NCI-H1436 (cell line): ENCODE measurements around the gene ALG1.
A peak's percentile ranks its signal among the peaks of the same experiment; 100 is the strongest.

Experiments used
- DNase-seq: peaks from one replicate; lab custom pipeline; 2025; lab: John Stamatoyannopoulos, UW

The ALG1 gene, protein sequence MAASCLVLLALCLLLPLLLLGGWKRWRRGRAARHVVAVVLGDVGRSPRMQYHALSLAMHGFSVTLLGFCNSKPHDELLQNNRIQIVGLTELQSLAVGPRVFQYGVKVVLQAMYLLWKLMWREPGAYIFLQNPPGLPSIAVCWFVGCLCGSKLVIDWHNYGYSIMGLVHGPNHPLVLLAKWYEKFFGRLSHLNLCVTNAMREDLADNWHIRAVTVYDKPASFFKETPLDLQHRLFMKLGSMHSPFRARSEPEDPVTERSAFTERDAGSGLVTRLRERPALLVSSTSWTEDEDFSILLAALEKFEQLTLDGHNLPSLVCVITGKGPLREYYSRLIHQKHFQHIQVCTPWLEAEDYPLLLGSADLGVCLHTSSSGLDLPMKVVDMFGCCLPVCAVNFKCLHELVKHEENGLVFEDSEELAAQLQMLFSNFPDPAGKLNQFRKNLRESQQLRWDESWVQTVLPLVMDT

DNA sequence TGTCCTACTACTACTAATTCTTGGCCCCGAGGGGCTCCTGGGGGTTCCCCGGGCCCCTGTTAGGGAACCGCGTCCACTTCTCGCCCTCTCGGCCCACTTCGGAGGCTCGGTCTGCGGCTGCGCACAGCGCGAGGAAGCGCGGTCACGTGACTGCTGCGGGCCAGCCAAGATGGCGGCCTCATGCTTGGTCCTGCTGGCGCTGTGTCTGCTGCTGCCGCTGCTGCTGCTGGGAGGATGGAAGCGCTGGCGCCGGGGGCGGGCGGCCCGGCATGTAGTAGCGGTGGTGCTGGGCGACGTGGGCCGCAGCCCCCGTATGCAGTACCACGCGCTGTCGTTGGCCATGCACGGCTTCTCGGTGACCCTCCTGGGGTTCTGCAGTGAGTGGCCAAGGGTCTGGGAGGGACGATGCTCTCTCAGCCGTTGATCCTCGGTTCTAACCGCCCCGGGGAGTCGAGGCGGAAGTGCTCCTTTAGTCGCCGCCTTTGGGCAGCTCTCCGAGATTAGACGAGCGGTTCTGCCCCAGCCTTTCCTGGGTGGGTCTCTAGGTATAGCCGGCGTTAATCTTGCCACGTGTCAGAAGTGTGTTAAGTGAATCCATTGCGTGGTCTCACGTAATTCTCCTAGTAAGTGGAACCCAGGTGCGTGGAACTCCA lies at the start of gene ALG1:
TSS of gene ALG1 (plus strand) at position 163 of the 653 bp plus-strand sequence. CDS start at position 170, 7 bp downstream.
- peak; percentile 83 for DNase-seq

DNA sequence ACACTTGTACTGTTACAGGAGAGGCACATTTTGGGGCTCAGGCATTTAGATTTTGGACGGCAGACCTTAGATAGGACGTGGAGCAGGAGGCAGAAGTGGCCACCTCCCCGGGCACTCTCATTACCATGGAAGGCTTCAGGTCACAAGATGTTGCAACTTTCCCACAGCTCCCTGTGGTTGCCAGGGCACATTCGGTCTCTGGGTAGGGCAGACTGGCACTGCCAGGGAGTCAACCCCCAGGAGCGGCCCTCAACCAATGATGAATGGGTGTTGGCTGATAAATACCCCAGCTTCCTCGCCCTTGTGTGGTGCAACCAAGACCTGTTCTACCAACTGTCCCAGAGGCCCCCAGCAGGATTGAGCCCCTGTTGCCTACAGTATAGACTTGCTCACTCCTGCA lies 49.1 kb upstream of the ALG1 start:
- no peak for DNase-seq

DNA sequence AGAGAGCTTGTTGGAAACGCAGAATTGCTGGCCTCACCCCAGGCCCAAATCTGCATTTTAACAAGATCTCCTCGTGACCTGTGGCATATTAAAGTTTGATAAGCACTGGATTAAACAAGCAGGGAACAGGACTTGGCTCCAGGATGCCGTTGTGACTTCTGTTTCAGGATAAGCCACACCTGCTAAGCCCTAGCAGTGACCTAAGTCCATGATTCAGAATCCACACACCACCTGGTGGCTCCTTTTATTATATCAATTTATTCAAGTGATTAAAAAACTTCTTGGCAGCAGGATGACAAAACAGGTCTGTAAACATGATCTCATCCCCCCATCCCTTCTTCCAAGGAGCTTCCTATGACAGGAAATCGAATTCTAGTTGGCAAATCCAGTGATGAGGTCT lies 47.0 kb upstream of the ALG1 start:
- DNase-seq = peak; percentile 64

DNA sequence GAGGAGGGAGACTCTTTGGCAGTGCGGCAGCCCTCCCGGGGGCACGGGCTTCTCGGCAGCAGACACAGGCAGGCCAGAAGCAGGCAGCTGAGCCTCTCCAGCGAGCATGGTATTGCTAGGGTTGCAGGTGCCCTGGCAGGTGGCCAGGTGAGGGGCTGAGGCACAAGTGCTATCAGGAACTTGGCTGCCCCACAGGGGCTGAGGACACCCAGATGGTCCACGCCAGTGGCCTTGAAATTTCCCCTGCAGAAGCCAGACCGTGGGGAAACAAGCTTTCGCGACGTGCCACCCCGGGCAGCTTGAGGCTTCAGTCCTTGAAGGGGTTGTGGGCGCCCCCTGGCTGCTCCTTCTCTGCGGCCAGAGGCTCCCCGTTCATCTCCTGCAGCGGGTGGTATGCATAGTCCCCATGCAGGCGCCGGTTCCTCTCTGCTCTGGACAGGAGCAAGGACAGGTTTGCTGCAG lies 46.4 kb upstream of the ALG1 start:
- peak; percentile 44 for DNase-seq

DNA sequence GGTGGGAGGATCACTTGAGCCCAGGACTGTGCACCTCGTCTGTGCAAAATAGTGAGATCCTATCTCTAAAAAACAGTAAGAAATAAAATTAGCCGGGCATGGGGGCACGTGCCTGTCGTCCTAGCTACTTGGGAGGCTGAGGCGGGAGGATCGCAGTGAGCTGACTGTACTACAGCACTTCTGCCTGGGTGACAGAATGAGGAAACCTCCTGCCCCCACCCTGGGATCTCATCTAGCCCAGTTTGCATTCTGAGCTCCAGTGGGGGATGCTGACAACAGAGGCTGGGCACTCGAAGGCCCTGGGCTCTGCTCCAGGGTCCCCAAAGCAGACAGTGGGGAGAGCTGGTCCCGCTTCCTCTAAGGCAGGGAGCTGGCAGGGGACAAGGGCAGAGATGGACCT lies 45.0 kb upstream of the ALG1 start:
- DNase-seq = no peak

DNA sequence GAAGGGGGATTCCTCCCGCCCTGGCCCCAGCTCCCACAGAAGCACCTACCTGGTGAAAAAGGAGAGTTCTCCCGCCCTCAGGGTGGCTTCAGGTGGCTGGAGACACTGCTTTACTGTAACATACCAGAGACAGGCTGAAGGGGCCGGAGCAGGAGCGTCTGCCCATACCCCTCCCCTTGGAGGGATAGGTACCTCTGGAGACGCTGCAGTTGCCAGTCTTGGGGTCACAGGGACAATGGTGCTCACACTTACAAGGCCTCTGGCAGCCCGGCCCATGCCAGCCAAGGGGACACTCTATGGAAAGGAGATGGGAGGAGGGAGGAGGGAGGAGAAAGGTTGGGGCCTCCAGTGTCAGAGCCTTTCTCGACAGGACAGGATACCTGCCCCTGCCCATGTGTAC lies 44.6 kb upstream of the ALG1 start:
- no peak for DNase-seq

DNA sequence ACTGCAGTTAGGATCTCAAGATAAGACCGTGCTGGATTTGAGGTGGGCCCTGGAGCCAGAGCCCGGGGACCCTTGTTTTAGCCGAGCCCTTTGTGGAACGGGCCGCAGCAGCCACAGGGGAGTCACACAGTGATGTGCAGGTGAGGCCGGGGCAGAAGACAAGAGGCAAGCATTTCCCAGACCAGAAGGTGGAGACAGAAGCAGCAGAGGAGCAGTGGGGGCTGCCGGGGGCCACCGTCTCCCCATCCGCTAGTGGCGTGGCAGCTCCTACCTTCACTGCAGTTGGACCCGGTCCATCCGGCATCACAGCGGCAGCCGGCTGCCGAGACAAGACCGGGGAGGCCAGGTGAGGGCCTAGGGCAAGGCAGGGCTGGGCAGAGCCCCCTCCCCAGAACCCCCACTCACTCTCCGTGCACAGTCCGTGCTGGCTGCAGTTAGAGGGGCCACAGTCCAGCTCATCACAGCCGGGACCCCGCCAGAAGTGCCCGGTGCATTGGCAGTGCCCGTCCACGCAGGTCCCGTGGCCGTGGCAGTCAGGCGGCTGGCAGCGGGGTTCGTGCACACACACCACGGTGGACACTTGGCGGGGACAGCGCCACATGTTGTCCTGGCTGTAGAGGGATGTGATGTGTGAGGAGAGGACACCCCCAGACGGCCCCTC lies 43.9 kb upstream of the ALG1 start:
- no peak for DNase-seq

DNA sequence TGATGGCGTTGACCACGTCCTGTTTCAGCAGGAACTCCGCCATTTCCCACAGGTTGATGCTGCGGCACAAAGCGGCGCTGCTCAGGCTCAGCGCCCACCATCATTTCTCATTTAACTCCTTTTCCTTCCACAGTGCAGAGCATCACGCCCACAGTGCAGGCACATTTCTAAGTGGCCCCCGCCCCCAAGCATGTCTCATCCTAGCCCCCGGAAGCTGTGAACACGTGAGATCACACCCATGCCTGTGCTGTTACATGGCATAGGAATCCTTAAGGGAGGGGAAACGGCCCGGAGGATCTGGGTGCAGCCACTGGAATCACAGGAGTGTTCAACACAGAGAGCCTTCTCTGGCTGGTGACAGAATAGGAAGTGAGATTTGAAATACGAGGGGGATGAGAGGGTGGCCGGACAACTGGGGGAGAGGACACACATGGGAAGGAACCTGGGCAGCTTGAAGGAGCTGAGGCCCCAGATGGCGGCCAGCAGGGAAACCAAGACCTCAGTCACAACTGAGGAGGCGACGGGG lies 42.6 kb upstream of the ALG1 start:
- DNase-seq = no peak

DNA sequence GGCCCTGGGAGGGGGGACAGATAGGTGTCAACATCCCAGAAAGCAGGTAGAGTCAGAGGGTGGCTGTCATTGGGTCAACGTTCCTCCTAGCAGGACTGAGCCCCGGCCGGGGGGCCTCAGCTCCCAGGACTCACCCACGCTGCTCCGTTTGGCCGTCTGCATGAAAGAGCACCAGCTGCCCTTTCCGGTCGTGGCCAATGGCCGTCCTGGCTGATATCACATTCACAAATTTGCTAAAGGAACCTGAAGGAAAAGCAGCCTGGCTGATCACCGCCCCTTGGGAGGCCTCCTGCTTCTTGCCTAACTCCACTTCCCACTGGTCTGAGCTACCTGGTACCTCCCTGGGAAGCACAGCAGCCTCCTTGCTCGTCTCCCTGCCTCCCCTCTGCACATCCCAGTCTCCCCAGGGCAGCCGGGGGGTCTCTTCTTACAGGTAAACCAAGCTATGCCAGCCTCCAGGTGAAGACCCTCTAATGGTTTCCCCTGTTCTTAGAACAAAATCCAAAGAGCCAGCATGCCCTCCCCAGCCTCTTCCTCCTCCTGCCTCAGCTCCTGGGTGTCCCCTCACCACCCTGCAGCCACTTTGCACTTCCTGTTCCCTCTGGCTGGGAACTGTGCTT lies 41.3 kb upstream of the ALG1 start:
- DNase-seq = no peak

DNA sequence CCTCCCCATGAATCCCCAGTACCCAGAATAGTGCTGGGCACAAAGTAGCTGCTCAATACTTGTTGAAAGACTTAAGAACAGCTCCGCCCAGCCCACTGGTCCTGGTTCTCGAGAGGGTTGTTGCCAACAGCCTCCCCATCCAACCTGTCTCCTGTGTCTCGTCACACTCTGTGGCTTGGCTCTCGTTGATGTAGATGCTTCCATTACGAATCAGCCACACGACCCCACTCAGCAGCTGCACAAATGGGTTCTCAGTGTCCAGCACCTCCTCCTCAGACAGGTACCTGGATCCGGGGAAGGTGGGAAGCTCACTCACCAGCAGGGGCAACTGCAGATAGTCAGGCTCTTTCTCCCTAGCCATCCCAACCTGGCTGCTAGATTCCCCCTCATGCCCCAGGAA lies 40.0 kb upstream of the ALG1 start:
- DNase-seq = no peak

DNA sequence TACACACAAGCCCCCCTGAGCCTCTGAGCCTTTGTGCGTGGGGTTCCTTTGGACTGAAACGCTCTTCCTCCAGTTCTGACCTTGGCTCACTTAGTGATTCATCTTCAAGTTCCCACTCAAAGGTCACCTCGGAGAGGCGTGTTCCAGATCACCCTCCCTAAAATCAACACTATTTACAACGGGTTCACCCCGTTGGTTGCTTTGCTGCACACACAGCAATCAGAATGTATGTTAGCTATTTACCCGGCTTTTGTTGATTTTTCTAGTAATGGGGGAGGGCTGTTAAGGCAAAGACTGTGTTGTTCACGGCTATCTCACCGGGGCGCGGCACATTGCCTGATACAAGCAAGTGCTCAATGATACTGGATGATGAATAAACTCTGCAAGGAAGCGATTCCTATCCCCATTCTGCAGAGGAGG lies 38.9 kb upstream of the ALG1 start:
- no peak for DNase-seq

DNA sequence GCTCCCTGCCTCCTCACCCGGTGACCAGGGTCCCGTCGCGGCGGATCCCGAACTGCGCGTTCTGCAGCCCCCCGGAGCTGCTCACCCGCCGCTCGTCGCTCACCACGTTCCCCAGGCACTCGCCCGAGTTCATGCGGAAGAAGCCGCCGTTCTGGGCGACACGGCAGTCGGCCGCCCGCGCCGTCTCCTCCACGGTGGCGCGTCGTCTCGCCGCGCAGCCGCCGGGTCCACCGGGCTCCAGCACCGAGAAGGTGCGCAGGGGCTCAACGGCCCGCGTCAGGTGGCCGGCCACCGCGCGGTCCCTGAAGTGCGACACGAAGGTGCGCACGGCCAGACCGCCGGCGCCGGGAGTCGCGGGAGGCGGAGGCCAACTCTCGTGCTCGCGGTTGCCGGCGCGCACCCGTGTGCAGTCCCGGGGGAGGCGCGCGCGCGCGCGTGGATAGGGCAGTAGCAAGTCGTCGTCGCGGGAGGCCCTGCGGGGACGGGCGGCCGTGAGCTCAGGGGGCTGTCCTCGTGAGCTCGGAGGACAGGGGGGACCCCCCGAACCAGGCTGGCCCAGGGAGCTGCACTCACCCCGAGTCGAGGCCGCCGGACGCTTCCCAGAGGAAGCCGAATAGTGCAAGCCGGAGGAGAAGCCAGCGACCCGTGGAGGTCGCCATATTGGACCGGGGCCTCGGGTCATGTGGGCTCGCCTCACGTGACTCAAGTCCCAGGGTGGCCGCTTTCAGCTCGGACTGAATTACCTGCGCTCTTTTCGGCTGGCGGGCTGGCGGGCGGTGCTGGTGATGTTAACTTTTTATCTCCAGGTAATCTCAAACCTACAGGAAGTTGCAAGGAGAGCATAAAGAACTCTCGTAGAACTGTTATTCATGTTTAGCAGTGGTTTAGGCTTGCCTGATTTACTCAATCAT lies 38.1 kb upstream of the ALG1 start, which contains the start of gene NAGPA:
TSS of gene NAGPA (minus strand) at position 680 of the 911 bp plus-strand sequence. CDS start at position 659, 21 bp downstream.
- peak; percentile 71 for DNase-seq

DNA sequence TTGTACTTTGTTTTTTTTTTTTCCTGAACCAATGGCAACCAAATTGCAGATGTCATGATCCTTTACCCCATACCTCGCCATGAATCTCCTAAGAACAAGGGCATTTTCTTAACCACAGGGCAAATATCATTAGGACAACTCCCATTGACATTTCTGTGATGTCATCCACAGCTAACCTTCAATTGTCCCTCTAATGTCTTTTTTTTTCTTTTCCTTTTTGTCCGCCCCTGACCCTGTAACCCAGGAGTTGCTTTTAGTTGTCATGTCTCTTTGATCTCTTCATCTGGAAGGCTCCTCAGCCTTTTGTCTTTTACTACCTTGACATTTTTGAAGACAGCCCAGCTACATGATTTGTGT lies 37.5 kb upstream of the ALG1 start:
- DNase-seq = no peak

DNA sequence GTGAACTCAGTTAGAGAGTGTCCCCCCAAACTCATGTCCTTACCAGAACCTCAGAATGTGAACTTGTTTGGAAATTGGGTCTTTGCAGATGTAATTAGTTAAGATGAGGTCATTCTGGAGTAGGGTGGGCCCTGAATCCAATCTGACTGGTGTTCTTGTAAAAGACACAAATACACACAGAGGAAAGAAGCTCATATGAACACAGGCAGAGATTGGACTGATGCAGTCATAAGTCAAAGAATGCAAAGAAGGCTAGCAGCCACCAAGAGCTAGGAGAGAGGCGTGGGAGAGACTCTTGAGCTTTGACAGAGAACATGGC lies 35.8 kb upstream of the ALG1 start:
- no peak for DNase-seq

DNA sequence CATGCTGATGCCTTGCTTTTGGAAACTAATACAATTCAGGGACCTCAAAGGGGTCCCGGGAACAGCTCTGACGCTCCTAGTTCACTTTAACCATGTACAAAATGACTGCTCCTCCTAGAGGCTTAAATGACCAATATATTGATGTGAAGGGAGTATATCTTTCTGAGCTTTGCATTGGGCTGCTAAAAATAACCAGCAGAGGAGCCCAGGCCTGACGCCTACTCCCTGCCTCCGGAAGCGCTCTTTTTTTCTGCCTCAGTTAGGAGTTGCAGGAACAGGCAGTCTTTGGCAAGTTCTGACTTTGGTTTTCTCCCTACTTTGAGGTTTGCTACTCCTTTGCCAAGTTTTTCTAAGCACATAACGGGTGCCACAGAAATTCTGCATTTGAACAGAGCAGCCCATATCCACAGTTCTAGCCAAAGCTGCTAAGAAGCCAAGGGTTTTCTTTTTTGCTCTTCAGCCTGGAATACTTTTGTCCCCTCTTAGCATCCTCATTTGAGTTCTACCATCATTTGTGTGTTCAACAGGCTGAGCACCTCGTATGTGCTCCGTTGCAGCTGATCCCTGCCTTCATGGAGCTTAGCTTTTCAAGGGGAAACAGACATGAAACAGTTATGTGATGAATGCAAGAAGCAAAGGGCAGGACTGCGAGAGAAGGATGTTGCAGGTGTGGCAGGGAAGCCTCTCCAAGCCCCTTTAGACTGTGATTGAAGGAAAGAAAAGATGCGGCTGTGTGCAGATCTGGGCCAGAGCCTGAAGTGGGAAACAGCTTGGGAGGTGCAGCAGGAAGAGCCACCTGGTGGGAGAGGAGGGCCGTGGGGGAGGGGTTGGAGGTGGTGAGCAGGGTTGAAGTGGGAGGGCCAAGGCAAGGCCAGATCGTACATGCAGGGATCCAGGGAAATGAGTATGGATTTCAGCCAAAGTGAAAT lies 35.2 kb upstream of the ALG1 start:
- no peak for DNase-seq

DNA sequence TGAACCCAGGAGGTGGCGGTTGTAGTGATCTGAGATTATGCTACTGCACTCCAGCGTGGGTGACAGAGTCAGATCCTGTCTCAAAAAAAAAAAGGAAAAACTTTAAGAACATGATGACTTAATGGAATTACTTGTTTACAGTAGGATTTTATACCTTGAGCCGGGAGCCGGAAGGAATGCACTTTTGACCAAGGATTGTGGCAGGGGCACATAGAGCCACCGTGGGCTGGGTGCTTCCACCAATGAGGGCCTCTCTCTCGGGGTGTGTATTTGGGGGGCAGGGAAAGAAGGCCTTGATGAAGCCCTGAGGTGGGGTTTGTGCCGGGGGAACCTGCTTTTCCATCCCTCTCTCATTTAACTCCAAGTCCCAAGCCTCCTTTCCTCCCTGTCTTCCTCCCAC lies 31.2 kb upstream of the ALG1 start:
- DNase-seq = no peak

DNA sequence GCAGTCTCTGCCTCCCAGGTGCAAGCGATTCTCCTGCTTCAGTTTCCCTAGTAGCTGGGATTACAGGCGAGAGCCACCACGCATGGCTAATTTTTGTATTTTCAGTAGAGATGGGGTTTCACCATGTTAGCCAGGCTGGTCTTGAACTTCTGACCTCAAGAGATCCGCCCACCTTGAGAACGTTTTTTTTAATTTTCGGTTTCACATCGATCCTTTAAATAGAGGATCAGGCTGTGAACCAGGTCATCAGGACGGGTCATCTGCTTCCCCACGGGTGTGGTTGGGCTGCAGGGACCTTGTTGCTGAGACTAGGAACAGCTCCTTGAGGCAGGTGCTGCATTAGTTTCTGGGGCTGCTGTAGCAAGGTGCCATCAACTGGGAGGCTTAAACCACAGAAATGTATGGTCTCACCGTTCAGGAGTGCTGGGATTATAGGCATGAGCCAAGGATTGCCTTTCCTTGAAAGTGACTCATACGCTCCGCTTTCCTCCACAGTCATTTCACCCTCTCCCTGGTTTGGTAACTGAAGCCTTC lies 30.0 kb upstream of the ALG1 start:
- no peak for DNase-seq

DNA sequence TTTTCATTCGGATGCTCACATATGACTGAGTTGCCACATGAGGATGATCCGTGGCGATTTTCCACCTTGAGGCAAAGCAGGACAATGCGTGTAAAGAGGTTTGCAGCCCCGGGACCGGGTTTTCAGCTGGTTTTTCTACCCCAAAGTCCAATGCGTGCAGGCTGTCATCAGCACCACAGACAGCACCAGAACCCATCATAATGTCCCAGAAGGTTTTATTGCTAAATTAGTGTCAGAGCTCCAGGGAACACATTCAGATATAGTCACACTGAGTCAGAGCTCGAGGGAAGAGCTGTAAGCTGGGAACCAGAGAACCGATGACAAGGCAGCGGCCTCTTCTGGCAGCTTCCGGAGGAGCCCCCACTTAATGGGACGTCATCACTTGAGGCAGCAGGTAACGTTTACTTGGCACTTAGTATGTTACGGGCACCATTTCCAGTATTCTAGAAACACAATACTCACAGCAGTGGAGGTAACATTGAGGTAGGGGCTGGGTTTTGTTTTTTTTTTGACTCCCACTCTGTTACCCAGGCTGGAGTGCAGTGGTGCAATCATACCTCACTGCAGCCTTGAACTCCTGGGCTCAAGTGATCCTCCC lies 29.0 kb upstream of the ALG1 start:
- no peak for DNase-seq

DNA sequence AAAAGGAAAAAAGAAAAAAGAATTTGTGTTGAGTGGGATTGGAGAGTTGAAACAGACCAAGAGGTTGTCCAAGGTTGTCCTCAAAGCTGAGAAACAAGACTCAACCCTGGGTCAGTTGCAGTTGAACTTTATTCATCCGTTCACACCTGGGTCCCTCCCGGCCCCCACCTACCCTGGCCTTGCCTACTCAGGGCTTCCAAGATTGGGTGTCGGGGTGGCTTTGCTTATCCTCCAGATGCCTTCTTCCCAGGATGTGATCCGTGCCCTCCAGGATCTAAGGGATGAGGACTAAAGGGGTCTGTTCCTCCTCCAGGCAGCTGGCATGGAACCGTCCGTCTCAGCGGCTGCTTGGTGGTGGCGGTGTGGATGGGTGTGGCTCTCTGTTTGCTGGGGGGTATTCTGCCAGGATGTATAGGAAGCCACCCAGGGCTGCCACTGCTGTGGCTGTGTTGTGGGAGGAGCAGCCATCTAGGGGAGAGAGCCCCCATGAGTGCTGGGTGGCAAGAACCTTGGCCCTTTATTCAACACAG lies 27.6 kb upstream of the ALG1 start:
- DNase-seq = no peak
